ENCODE results near the gene FUT9.

- no peak for TF ChIP-seq CTCF (IDR thresholded peaks at IDR 0.05)
- no peak for TF ChIP-seq POLR2A (IDR thresholded peaks at IDR 0.05)
Observed at GRCh38 chr6:96104910-96105309, 89.1 kb downstream of the FUT9 start.
